H1 (cell line): ENCODE results near the gene CPPED1. TPM values are rescaled to one million over a fixed set of nuclear protein-coding genes. Genes with fewer than 3 reads are reported as not detected.
"Not testable (repeated sequence)": the region's sequence is repeated elsewhere in the genome, so short reads cannot be mapped to it uniquely, and the experiment has no call there.

Source experiments
- CTCF ChIA-PET: fragments of 300-600 bp; sonication (Branson Sonifier 250); formaldehyde crosslinking; loops from one replicate; lab custom pipeline; 2021; ENCODE audit not compliant: partially characterized antibody; lab: Charles Lee
- POLR2A ChIA-PET: fragments of 300-600 bp; sonication (Branson Sonifier 250); formaldehyde crosslinking; loops from one replicate; lab custom pipeline; 2021; ENCODE audit warnings: inconsistent platforms; ENCODE audit not compliant: partially characterized antibody; lab: Charles Lee
- DNase-seq, 2 experiments: peaks; one replicate each; pipeline versions ENCODE4 v3.0.0 to v3.0.0-alpha.2; 2010 to 2022; ENCODE audit warnings: low spot score in 2 of 2, low read depth in 1 of 2, mixed read lengths in 1 of 2
- FAIRE-seq: peaks from 2 replicates; lab custom pipeline; 2011; peaks lifted over from hg19 to GRCh38; lab: Jason Lieb, UNC
- H2AFZ ChIP-seq: 2 replicates; pipeline ENCODE4 v1.8.1; 2012; ENCODE audit warnings: low read length, inconsistent platforms
- H2AK5ac ChIP-seq: 2 replicates; pipeline ENCODE4 v1.6.1; 2013; ENCODE audit warnings: low read depth, low read length
- H2BK120ac ChIP-seq: replicated peaks from 2 replicates; pipeline ENCODE3; 2013; ENCODE audit warnings: low read depth, low read length, inconsistent platforms
- H2BK12ac ChIP-seq: 2 replicates; pipeline ENCODE4 v1.6.1; 2013; ENCODE audit warnings: low read depth, low read length
- H2BK15ac ChIP-seq: 2 replicates; pipeline ENCODE4 v1.6.1; 2013; ENCODE audit warnings: low read length
- H2BK20ac ChIP-seq: 2 replicates; pipeline ENCODE4 v1.6.1; 2013; ENCODE audit warnings: low read length
- H2BK5ac ChIP-seq: 2 replicates; pipeline ENCODE4 v1.6.1; 2013; ENCODE audit warnings: low read depth, low read length
- H3K14ac ChIP-seq: 2 replicates; pipeline ENCODE4 v1.6.1; 2013; ENCODE audit warnings: inconsistent platforms; ENCODE audit not compliant: insufficient read length
- H3K18ac ChIP-seq: 2 replicates; pipeline ENCODE4 v1.6.1; 2013; ENCODE audit warnings: low read length; ENCODE audit errors: extremely low read depth
- H3K23ac ChIP-seq: 2 replicates; pipeline ENCODE4 v1.6.1; 2013; ENCODE audit warnings: inconsistent platforms; ENCODE audit not compliant: insufficient read length
- H3K23me2 ChIP-seq: 2 replicates; pipeline ENCODE4 v1.6.1; 2013; ENCODE audit warnings: low read depth, low read length
- H3K27ac ChIP-seq: 2 replicates; pipeline ENCODE4 v1.6.1; 2011; ENCODE audit warnings: low read depth, low read length, inconsistent platforms
- H3K27me3 ChIP-seq, 4 experiments: replicated peaks in 1 of 4; 1 replicate in 1 of 4; 2 replicates in 3 of 4; pipeline versions ENCODE4 v1.6.1 to v1.8.1; 2011 to 2013; ENCODE audit warnings: low read length in 3 of 4, mild to moderate bottlenecking in 3 of 4, inconsistent platforms in 2 of 4, mixed read lengths in 2 of 4, moderate library complexity in 1 of 4; ENCODE audit not compliant: control insufficient read depth in 3 of 4, insufficient read depth in 3 of 4; ENCODE audit errors: extremely low read depth in 1 of 4
- H3K36me3 ChIP-seq, 4 experiments: 2 replicates each; pipeline versions ENCODE4 v1.6.1 to v1.8.1; 2011 to 2013; ENCODE audit warnings: mild to moderate bottlenecking in 4 of 4, low read length in 3 of 4, moderate library complexity in 2 of 4, control low read depth in 1 of 4, inconsistent platforms in 1 of 4; ENCODE audit not compliant: insufficient read depth in 4 of 4, control insufficient read depth in 2 of 4
- H3K4ac ChIP-seq: replicated peaks from 2 replicates; pipeline ENCODE3; 2013; ENCODE audit warnings: low read length, low read depth, mixed read lengths, inconsistent platforms; ENCODE audit not compliant: insufficient read length
- H3K4me1 ChIP-seq, 4 experiments: replicated peaks in 1 of 4; 1 replicate in 1 of 4; 2 replicates in 3 of 4; pipeline versions ENCODE4 v1.6.1 to v1.8.1; 2011 to 2013; ENCODE audit warnings: low read length in 3 of 4, inconsistent platforms in 2 of 4, mixed read lengths in 1 of 4; ENCODE audit not compliant: insufficient read depth in 4 of 4, control insufficient read depth in 3 of 4
- H3K4me2 ChIP-seq, 2 experiments: 2 replicates each; pipeline versions ENCODE4 v1.6.1 to v1.8.1; 2011 to 2013; ENCODE audit warnings: low read depth in 2 of 2, low read length in 2 of 2, control low read depth in 1 of 2, inconsistent platforms in 1 of 2, mild to moderate bottlenecking in 1 of 2; ENCODE audit not compliant: insufficient read depth in 1 of 2
- H3K4me3 ChIP-seq, 4 experiments: fragments of 200-600, 300-600 bp in 1 of 4; sonication (generic), shearing (Covaris generic), sonication (Bioruptor Twin) in 1 of 4; 2 replicates each; pipeline versions ENCODE4 v1.5.1 to v1.8.1; 2011 to 2016; ENCODE audit warnings: low read length in 4 of 4, low read depth in 3 of 4, control low read depth in 2 of 4, inconsistent platforms in 2 of 4, mild to moderate bottlenecking in 2 of 4, mixed read lengths in 1 of 4, moderate library complexity in 1 of 4; ENCODE audit not compliant: insufficient read depth in 2 of 4; ENCODE audit errors: extremely low read depth in 1 of 4
- H3K56ac ChIP-seq: replicated peaks from 2 replicates; pipeline ENCODE3; 2013; ENCODE audit warnings: low read depth, mild to moderate bottlenecking, mixed read lengths, low read length, inconsistent platforms; ENCODE audit not compliant: insufficient read length
- H3K79me1 ChIP-seq: 2 replicates; pipeline ENCODE4 v1.6.1; 2013; ENCODE audit warnings: low read depth, low read length, control low read depth
- H3K79me2 ChIP-seq, 2 experiments: 2 replicates each; pipeline versions ENCODE4 v1.6.1 to v1.8.1; 2012 to 2013; ENCODE audit warnings: low read length in 2 of 2, mild to moderate bottlenecking in 2 of 2, inconsistent platforms in 1 of 2; ENCODE audit not compliant: insufficient read depth in 2 of 2, control insufficient read depth in 1 of 2
- H3K9ac ChIP-seq, 4 experiments: replicated peaks in 1 of 4; 1 replicate in 1 of 4; 2 replicates in 3 of 4; pipeline versions ENCODE4 v1.6.1 to v1.8.1; 2011 to 2013; ENCODE audit warnings: low read depth in 3 of 4, low read length in 3 of 4, control low read depth in 2 of 4, mild to moderate bottlenecking in 2 of 4, moderate library complexity in 2 of 4, inconsistent platforms in 1 of 4; ENCODE audit errors: extremely low read depth in 1 of 4
- H3K9me3 ChIP-seq, 2 experiments: 2 replicates each; pipeline versions ENCODE4 v1.6.1 to v1.8.1; 2012 to 2013; ENCODE audit warnings: mild to moderate bottlenecking in 2 of 2, moderate library complexity in 2 of 2, control low read depth in 1 of 2, inconsistent platforms in 1 of 2, low read depth in 1 of 2, low read length in 1 of 2, mixed read lengths in 1 of 2; ENCODE audit not compliant: insufficient read depth in 2 of 2
- H4K20me1 ChIP-seq, 2 experiments: replicated peaks in 1 of 2; 2 replicates each; pipeline versions ENCODE3 to v1.8.1; 2011 to 2013; ENCODE audit warnings: inconsistent platforms in 2 of 2, low read length in 2 of 2, mild to moderate bottlenecking in 1 of 2; ENCODE audit not compliant: insufficient read depth in 2 of 2, control insufficient read depth in 1 of 2
- H4K5ac ChIP-seq: 2 replicates; pipeline ENCODE4 v1.6.1; 2013; ENCODE audit warnings: low read length, low read depth, mixed read lengths, inconsistent platforms; ENCODE audit not compliant: insufficient read length
- H4K8ac ChIP-seq: 2 replicates; pipeline ENCODE4 v1.8.0; 2013; ENCODE audit warnings: mild to moderate bottlenecking, moderate library complexity, low read length, inconsistent platforms; ENCODE audit not compliant: insufficient read depth; ENCODE audit errors: extremely low read depth
- H4K91ac ChIP-seq: replicated peaks from 2 replicates; pipeline ENCODE3; 2013; ENCODE audit warnings: low read length, mixed read lengths, inconsistent platforms; ENCODE audit not compliant: insufficient read length
- HDAC6 ChIP-seq: IDR thresholded peaks from one replicate; pipeline ENCODE4 v1.7.1; 2012; ENCODE audit warnings: low read depth, mild to moderate bottlenecking, inconsistent platforms, low read length, moderate library complexity
- RFX5 ChIP-seq: IDR thresholded peaks from 2 replicates; pipeline ENCODE4 v1.6.1; 2011; ENCODE audit warnings: low read depth, low read length, improper control_type of control experiment, borderline replicate concordance
- WGBS, 2 experiments: shearing (Covaris generic) in 1 of 2; methylation state at CpG; one replicate each; pipeline versions ENCODE4 v1.1.6 to v1.1.7; 2013 to 2015; ENCODE audit warnings: low lambda C conversion rate in 2 of 2, mixed read lengths in 2 of 2, inconsistent platforms in 1 of 2, low coverage in 1 of 2, missing lambda C conversion rate in 1 of 2; ENCODE audit not compliant: insufficient replicate concordance in 2 of 2, insufficient coverage in 1 of 2, insufficient read length in 1 of 2; ENCODE audit errors: extremely low coverage in 1 of 2, missing lambda C conversion rate in 1 of 2; 5-methylcytosine and 5-hydroxymethylcytosine counted together
- polyA plus RNA-seq, 7 experiments: library from polyadenylated mRNA; depleted of rRNA in 3 of 7; stranded (reverse) in 5 of 7; unstranded in 2 of 7; fragments of >200 nt in 5 of 7; fragments of 200-250 nt in 2 of 7; gene quantifications; 1 replicate in 5 of 7; 2 replicates in 1 of 7; 4 replicates in 1 of 7; pipeline versions ENCODE4 v1.2.1 to v1.2.3, GENCODE V29; 2011 to 2013; ENCODE audit warnings: missing spikeins in 2 of 7, mixed read lengths in 2 of 7
- total RNA-seq: library from RNA; stranded (reverse); fragmentation: NEBNext Ultra II Directional; extraction: Animal tissue kit (Norgen Biotek cat#: 25700); gene quantifications from 2 replicates; pipeline ENCODE4 v1.2.1, GENCODE V29; 2021
- TF ChIP-seq, protein P1 (sequence below), 3 experiments: IDR thresholded peaks; 1 replicate in 2 of 3; 2 replicates in 1 of 3; pipeline versions ENCODE4 v1.5.1 to v1.6.1; 2011; ENCODE audit warnings: low read length in 3 of 3, mild to moderate bottlenecking in 3 of 3, inconsistent platforms in 2 of 3, low read depth in 1 of 3, moderate library complexity in 1 of 3; ENCODE audit not compliant: insufficient read depth in 1 of 3; ENCODE audit errors: control extremely low read depth in 1 of 3

The CPPED1 gene
- total and polyA plus RNA-seq, 2 of the 8 experiments (the other 6 are each of a cell fraction or from before 2014, with no cell fraction given) = 3.5 to 11.2 TPM

DNA sequence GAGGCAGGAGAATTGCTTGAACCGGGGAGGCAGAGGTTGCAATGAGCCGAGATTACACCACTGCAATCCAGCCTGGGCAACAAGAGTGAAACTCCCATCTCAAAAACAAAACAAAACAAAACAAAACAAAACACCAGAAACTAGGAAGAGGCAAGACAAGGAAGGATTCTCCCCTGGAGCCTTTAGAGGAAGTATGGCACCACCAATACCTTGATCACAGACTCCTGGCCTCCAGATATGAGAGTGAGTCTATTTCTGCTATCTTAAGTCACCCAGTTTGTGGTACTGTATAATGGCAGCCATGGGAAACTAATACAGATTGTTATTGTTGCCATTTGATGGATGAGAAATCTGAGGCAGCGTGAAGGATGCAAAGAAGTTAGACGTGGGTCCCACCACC is 14.6 kb upstream of the CPPED1 start (continued):
- TF ChIP-seq, protein P1, sequence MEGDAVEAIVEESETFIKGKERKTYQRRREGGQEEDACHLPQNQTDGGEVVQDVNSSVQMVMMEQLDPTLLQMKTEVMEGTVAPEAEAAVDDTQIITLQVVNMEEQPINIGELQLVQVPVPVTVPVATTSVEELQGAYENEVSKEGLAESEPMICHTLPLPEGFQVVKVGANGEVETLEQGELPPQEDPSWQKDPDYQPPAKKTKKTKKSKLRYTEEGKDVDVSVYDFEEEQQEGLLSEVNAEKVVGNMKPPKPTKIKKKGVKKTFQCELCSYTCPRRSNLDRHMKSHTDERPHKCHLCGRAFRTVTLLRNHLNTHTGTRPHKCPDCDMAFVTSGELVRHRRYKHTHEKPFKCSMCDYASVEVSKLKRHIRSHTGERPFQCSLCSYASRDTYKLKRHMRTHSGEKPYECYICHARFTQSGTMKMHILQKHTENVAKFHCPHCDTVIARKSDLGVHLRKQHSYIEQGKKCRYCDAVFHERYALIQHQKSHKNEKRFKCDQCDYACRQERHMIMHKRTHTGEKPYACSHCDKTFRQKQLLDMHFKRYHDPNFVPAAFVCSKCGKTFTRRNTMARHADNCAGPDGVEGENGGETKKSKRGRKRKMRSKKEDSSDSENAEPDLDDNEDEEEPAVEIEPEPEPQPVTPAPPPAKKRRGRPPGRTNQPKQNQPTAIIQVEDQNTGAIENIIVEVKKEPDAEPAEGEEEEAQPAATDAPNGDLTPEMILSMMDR (IDR thresholded peaks at IDR 0.05; ENCODE audit: control extremely low read depth in 1 of 3, insufficient read depth in 1 of 3, low read depth in 1 of 3, low read length in 3 of 3) = no peak
- no peak for TF ChIP-seq RFX5
- no peak for TF ChIP-seq HDAC6
- TF ChIP-seq, all 59 proteins: peak for 0

DNA sequence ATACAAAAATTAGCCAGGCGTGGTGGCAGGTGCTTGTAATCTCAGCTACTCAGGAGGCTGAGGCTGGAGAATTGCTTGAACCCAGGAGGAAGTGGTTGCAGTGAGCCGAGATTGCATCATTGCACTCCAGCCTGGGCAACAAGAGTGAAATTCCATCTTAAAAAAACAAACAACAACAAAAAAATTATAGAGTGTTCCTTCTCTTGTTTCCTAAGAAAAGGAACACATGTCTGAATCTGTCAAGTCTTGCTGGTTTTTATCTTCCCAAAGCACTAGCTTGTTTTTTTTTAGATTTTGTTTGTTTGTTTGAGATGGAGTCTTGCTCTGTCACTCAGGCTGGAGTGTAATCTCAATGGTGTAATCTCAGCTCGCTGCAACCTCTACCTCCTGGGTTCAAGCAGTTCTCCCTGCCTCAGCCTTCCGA is 13.1 kb upstream of the CPPED1 start:
- H3K4me1 ChIP-seq, H3K9me3 ChIP-seq, H2AK5ac ChIP-seq, H3K4me2 ChIP-seq, H3K36me3 ChIP-seq, H3K27me3 ChIP-seq, H2BK120ac ChIP-seq, DNase-seq, H3K27ac ChIP-seq, H3K23me2 ChIP-seq, H2BK15ac ChIP-seq, H2BK20ac ChIP-seq, H3K9ac ChIP-seq, H3K4ac ChIP-seq, H4K91ac ChIP-seq, H3K79me1 ChIP-seq, H3K14ac ChIP-seq, H2AFZ ChIP-seq, H4K8ac ChIP-seq, H3K79me2 ChIP-seq, FAIRE-seq, H3K4me3 ChIP-seq, H3K23ac ChIP-seq, H3K18ac ChIP-seq, H4K20me1 ChIP-seq, H4K5ac ChIP-seq, POLR2A ChIA-PET, H2BK5ac ChIP-seq, H2BK12ac ChIP-seq, H3K56ac ChIP-seq: not testable (repeated sequence)
- CTCF ChIA-PET = interaction anchor here (0.8 to 2.2 kb wide), 3 partner anchors 11 to 243 kb away, joined by 3 to 9 read pairs (median 3); no protein-coding TSS in a partner anchor
- WGBS, 2 experiments = 89% methylated on average over 4 of the region's 4 CpGs; no CpG with 5 or more reads in 1 of the 2 experiments
